Activated CD8-positive, alpha-beta T cell treated with anti-CD3 and anti-CD28 coated beads for 36 hours (primary cell): ENCODE measurements around the gene ABCA1. TPM values are rescaled to one million over a fixed set of nuclear protein-coding genes. Genes with fewer than 3 reads are reported as not detected.

Experiments used
- ATAC-seq: fragments of 200-7000 bp; cut with Tn5 transposase; one replicate; pipeline ENCODE4 v1.10.0; 2021; ENCODE audit warnings: mild to moderate bottlenecking, moderate library complexity
- CTCF ChIA-PET: fragments of 350-600 bp; sonication (Branson Sonifier 250); formaldehyde crosslinking; loops from one replicate; lab custom pipeline; 2021; ENCODE audit warnings: antibody characterized with exemption; lab: Charles Lee
- POLR2A ChIA-PET: fragments of 350-600 bp; sonication (Branson Sonifier 250); formaldehyde crosslinking; loops from one replicate; lab custom pipeline; 2021; ENCODE audit warnings: antibody characterized with exemption; lab: Charles Lee
- DNase-seq: peaks from one replicate; pipeline ENCODE4 v3.0.0-alpha.2; 2020
- H3K27ac Mint-ChIP-seq: one replicate; pipeline ENCODE4 v1.8.0; 2021; ENCODE audit warnings: mild to moderate bottlenecking, mixed read lengths
- H3K27me3 Mint-ChIP-seq: one replicate; pipeline ENCODE4 v1.8.0; 2021; ENCODE audit warnings: mixed read lengths
- H3K36me3 Mint-ChIP-seq: one replicate; pipeline ENCODE4 v1.8.0; 2021; ENCODE audit warnings: low read depth, mixed read lengths
- H3K4me1 Mint-ChIP-seq: one replicate; pipeline ENCODE4 v1.8.0; 2021; ENCODE audit warnings: low read depth, mixed read lengths
- H3K4me3 Mint-ChIP-seq: one replicate; pipeline ENCODE4 v1.8.0; 2021; ENCODE audit warnings: mild to moderate bottlenecking, moderate library complexity, mixed read lengths
- H3K9me3 Mint-ChIP-seq: one replicate; pipeline ENCODE4 v1.8.0; 2021; ENCODE audit warnings: mixed read lengths
- CTCF ChIP-seq: fragments of 200-600 bp; IDR thresholded peaks from one replicate; pipeline ENCODE4 v1.8.0; 2022; ENCODE audit warnings: antibody characterized with exemption, mild to moderate bottlenecking
- intact Hi-C: fragments of 100-400 bp; cut with micrococcal nuclease; formaldehyde crosslinking; loops from one replicate; pipeline ENCODE4 v1.10.0; 2022
- total RNA-seq, 2 experiments: library from RNA; stranded (reverse); gene quantifications; one replicate each; pipeline ENCODE4 v1.2.3, GENCODE V29; 2021

ABCA1 gene
- total RNA-seq, 2 experiments from 2014 or later, result 0.20 to 0.38 TPM

- H3K9me3 Mint-ChIP-seq, result no peaks in the 10 kb centered on the region
- ATAC-seq (no peak), DNase-seq (no peak)
- H3K27ac Mint-ChIP-seq, result no peak overlapping the region
- intact Hi-C loops, result no loop called here
- H3K4me3 Mint-ChIP-seq, result no peak overlapping the region
- H3K36me3 Mint-ChIP-seq, result no peaks in the 10 kb centered on the region
- peaks cover 10% of the 10 kb centered on the region for H3K4me1 Mint-ChIP-seq
- no peak for TF ChIP-seq CTCF
- CTCF ChIA-PET, result interaction anchor here (0.5 to 0.6 kb wide), 2 partner anchors 113 to 185 kb away, joined by 4 read pairs; no protein-coding TSS in a partner anchor
- H3K27me3 Mint-ChIP-seq, result no peaks in the 10 kb centered on the region
- POLR2A ChIA-PET, result interaction anchor here (0.7 kb wide), 1 partner anchor 40 kb away, joined by 3 read pairs; no protein-coding TSS in a partner anchor
These were observed 182.1 kb downstream of the ABCA1 start for GRCh38 chr9:104745852-104746251.

GRCh38 chr9:104743376-104743985, 184.5 kb downstream of the ABCA1 start:
- Mint-ChIP-seq H3K27me3 (no peaks in the 10 kb centered on the region), H3K4me1 (peaks cover 8% of the 10 kb centered on the region), H3K36me3 (no peaks in the 10 kb centered on the region), H3K27ac (no peak overlapping the region), H3K4me3 (no peak overlapping the region), H3K9me3 (no peaks in the 10 kb centered on the region)
- ATAC-seq, result peak; percentile 14
- peak; percentile 26 for DNase-seq
- intact Hi-C loops, result no loop called here
- TF ChIP-seq CTCF, result peak; percentile 84
- ChIA-PET CTCF (interaction anchor here (0.6 to 2.7 kb wide), 4 partner anchors 10 to 567 kb away, joined by 3 to 7 read pairs (median 3); no protein-coding TSS in a partner anchor), POLR2A (interaction anchor here (0.6 kb wide), 1 partner anchor 25 kb away, joined by 3 read pairs; no protein-coding TSS in a partner anchor)

- CTCF ChIA-PET, result interaction anchor here (1.3 kb wide), 1 partner anchor 564 kb away, joined by 3 read pairs; no protein-coding TSS in a partner anchor
- ATAC-seq, result no peak
These were observed 187.3 kb downstream of the ABCA1 start for GRCh38 chr9:104740621-104741020.

GRCh38 chr9:104738452-104738851, 189.5 kb downstream of the ABCA1 start:
- H3K27me3 Mint-ChIP-seq, result no peaks in the 10 kb centered on the region
- POLR2A ChIA-PET, result no interaction called here
- peaks cover 6% of the 10 kb centered on the region for H3K4me1 Mint-ChIP-seq
- no peak for TF ChIP-seq CTCF
- CTCF ChIA-PET, result no interaction called here
- H3K9me3 Mint-ChIP-seq, result no peaks in the 10 kb centered on the region
- DNase-seq, result no peak
- intact Hi-C loops, result no loop called here
- no peaks in the 10 kb centered on the region for H3K36me3 Mint-ChIP-seq
- no peak overlapping the region for H3K27ac Mint-ChIP-seq
- no peak for ATAC-seq
- no peak overlapping the region for H3K4me3 Mint-ChIP-seq

More at GRCh38 chr9:104740621-104741020, 187.3 kb downstream of the ABCA1 start:
- TF ChIP-seq CTCF, result no peak
- H3K27ac Mint-ChIP-seq, result no peak overlapping the region
- no peak overlapping the region for H3K4me3 Mint-ChIP-seq
- H3K27me3 Mint-ChIP-seq, result no peaks in the 10 kb centered on the region
- H3K9me3 Mint-ChIP-seq, result no peaks in the 10 kb centered on the region
- intact Hi-C loops, result no loop called here
- DNase-seq, result no peak
- peaks cover 6% of the 10 kb centered on the region for H3K4me1 Mint-ChIP-seq
- no peaks in the 10 kb centered on the region for H3K36me3 Mint-ChIP-seq
- POLR2A ChIA-PET, result no interaction called here

Other genes with a start within 250 kb of the ABCA1 start
- not detected for gene OR13D1, start 233.6 kb downstream of the ABCA1 start, total RNA-seq
- 10 to 100 TPM; 12.2 to 12.4 TPM for gene NIPSNAP3A, start 180.5 kb downstream of the ABCA1 start, total RNA-seq
- gene NIPSNAP3B, start 164.0 kb downstream of the ABCA1 start, total RNA-seq, result under 1 TPM; 0.45 to 0.63 TPM